Parathyroid adenoma (tissue), 2 donors: ENCODE results near the gene NFATC4.

Source experiments
- H2AFZ ChIP-seq: fragments of 300-600 bp; sonication (generic); one replicate; pipeline ENCODE4 v1.7.0; 2017; ENCODE audit warnings: antibody characterized with exemption, mild to moderate bottlenecking
- H3K27ac ChIP-seq: fragments of 300-600 bp; sonication (generic); one replicate; pipeline ENCODE4 v1.7.0; 2017
- H3K27me3 ChIP-seq: fragments of 300-600 bp; sonication (generic); one replicate; pipeline ENCODE4 v1.7.0; 2017; ENCODE audit warnings: low read length; ENCODE audit not compliant: control insufficient read depth, insufficient read depth
- H3K36me3 ChIP-seq: fragments of 300-600 bp; sonication (generic); one replicate; pipeline ENCODE4 v1.7.0; 2017; ENCODE audit warnings: low read length; ENCODE audit not compliant: control insufficient read depth, insufficient read depth
- H3K4me1 ChIP-seq: fragments of 300-600 bp; sonication (generic); one replicate; pipeline ENCODE4 v1.7.0; 2017; ENCODE audit warnings: control low read depth
- H3K4me2 ChIP-seq: fragments of 300-600 bp; sonication (generic); one replicate; pipeline ENCODE4 v1.7.0; 2017; ENCODE audit warnings: low read length
- H3K4me3 ChIP-seq: fragments of 300-600 bp; sonication (generic); one replicate; pipeline ENCODE4 v1.7.0; 2017; ENCODE audit warnings: low read depth, low read length
- H3K79me2 ChIP-seq: fragments of 300-600 bp; sonication (generic); one replicate; pipeline ENCODE4 v1.7.0; 2017; ENCODE audit warnings: control low read depth
- H3K9ac ChIP-seq: fragments of 300-600 bp; sonication (generic); one replicate; pipeline ENCODE4 v1.7.0; 2017; ENCODE audit warnings: mild to moderate bottlenecking
- H3K9me3 ChIP-seq: fragments of 300-600 bp; sonication (generic); one replicate; pipeline ENCODE4 v1.7.0; 2017; ENCODE audit warnings: low read length; ENCODE audit not compliant: control insufficient read depth
- CTCF ChIP-seq: fragments of 300-600 bp; sonication (generic); IDR thresholded peaks from one replicate; pipeline ENCODE4 v1.7.0; 2017; ENCODE audit warnings: antibody characterized with exemption, mild to moderate bottlenecking
- donor health status: primary hyperparathyroidism.

Gene NFATC4

GRCh38 chr14:24372701-24373416 lies 4.9 kb downstream of the NFATC4 start:
- no peak overlapping the region for H2AFZ ChIP-seq
- no peak overlapping the region for H3K27ac ChIP-seq
- no peaks in the 10 kb centered on the region for H3K27me3 ChIP-seq
- no peak overlapping the region for H3K9ac ChIP-seq
- H3K4me1 ChIP-seq: peaks cover 11% of the 10 kb centered on the region
- TF ChIP-seq CTCF: no peak
- no peak overlapping the region for H3K4me2 ChIP-seq
- no peaks in the 10 kb centered on the region for H3K79me2 ChIP-seq
- H3K4me3 ChIP-seq: no peak overlapping the region
- no peaks in the 10 kb centered on the region for H3K9me3 ChIP-seq
- no peaks in the 10 kb centered on the region for H3K36me3 ChIP-seq

GRCh38 chr14:24376448-24377070 lies 8.6 kb downstream of the NFATC4 start:
- Histone ChIP-seq H3K4me1 (peaks cover 14% of the 10 kb centered on the region), H3K79me2 (no peaks in the 10 kb centered on the region), H3K4me3 (no peak overlapping the region), H3K27me3 (no peaks in the 10 kb centered on the region), H2AFZ (no peak overlapping the region), H3K9ac (no peak overlapping the region), H3K36me3 (no peaks in the 10 kb centered on the region), H3K9me3 (no peaks in the 10 kb centered on the region), H3K27ac (no peak overlapping the region), H3K4me2 (no peak overlapping the region)
- no peak for TF ChIP-seq CTCF

GRCh38 chr14:24377126-24377525 lies 9.1 kb downstream of the NFATC4 start:
- Histone ChIP-seq H3K79me2 (no peaks in the 10 kb centered on the region), H3K4me1 (peaks cover 14% of the 10 kb centered on the region), H2AFZ (peak overlapping the region; percentile 47), H3K4me2 (no peak overlapping the region), H3K9ac (no peak overlapping the region), H3K27ac (no peak overlapping the region), H3K36me3 (no peaks in the 10 kb centered on the region), H3K9me3 (no peaks in the 10 kb centered on the region), H3K27me3 (no peaks in the 10 kb centered on the region), H3K4me3 (no peak overlapping the region)
- no peak for TF ChIP-seq CTCF

GRCh38 chr14:24377657-24378056 lies 9.7 kb downstream of the NFATC4 start:
- H3K36me3 ChIP-seq: no peaks in the 10 kb centered on the region

More at GRCh38 chr14:24377657-24378056, 9.7 kb downstream of the NFATC4 start:
- Histone ChIP-seq H3K9ac (no peak overlapping the region), H3K27me3 (no peaks in the 10 kb centered on the region), H3K4me1 (peaks cover 14% of the 10 kb centered on the region), H3K27ac (no peak overlapping the region), H2AFZ (peak overlapping the region; percentile 77), H3K79me2 (no peaks in the 10 kb centered on the region), H3K4me3 (no peak overlapping the region), H3K9me3 (no peaks in the 10 kb centered on the region), H3K4me2 (no peak overlapping the region)
- TF ChIP-seq CTCF: no peak
